Mesenchymal stem cell (in vitro differentiated cells and primary cell): Measurements from ENCODE around the gene DSTN.

ENCODE experiments used
- DNase-seq: peaks from one replicate; pipeline ENCODE4 v3.0.0-alpha.2; 2013
- H2AFZ ChIP-seq: one replicate; pipeline ENCODE4 v1.6.1; 2013; ENCODE audit warnings: low read depth, mild to moderate bottlenecking, control low read depth, inconsistent platforms, low read length, moderate library complexity
- H2AK5ac ChIP-seq: 2 replicates; pipeline ENCODE4 v1.6.1; 2013; ENCODE audit warnings: low read length, moderate library complexity, mild to moderate bottlenecking, inconsistent platforms; ENCODE audit not compliant: severe bottlenecking
- H2BK120ac ChIP-seq: one replicate; pipeline ENCODE4 v1.6.1; 2013; ENCODE audit warnings: low read depth, mild to moderate bottlenecking, inconsistent platforms, low read length, moderate library complexity
- H2BK12ac ChIP-seq, 2 experiments: one replicate each; pipeline ENCODE4 v1.6.1; 2013; ENCODE audit warnings: inconsistent platforms in 2 of 2, low read length in 2 of 2, mild to moderate bottlenecking in 2 of 2, moderate library complexity in 2 of 2, control low read depth in 1 of 2
- H2BK15ac ChIP-seq: one replicate; pipeline ENCODE4 v1.6.1; 2013; ENCODE audit warnings: mild to moderate bottlenecking, low read depth, inconsistent platforms; ENCODE audit not compliant: poor library complexity, severe bottlenecking
- H2BK5ac ChIP-seq: 2 replicates; pipeline ENCODE4 v1.6.1; 2013; ENCODE audit warnings: low read depth, mild to moderate bottlenecking, low read length, control low read depth, inconsistent platforms; ENCODE audit not compliant: poor library complexity, severe bottlenecking
- H3K14ac ChIP-seq, 2 experiments: one replicate each; pipeline ENCODE4 v1.6.1; 2013; ENCODE audit warnings: inconsistent platforms in 2 of 2, low read length in 2 of 2, control low read depth in 1 of 2, mild to moderate bottlenecking in 1 of 2, moderate library complexity in 1 of 2
- H3K18ac ChIP-seq, 2 experiments: one replicate each; pipeline ENCODE4 v1.6.1; 2013; ENCODE audit warnings: inconsistent platforms in 2 of 2, low read length in 2 of 2, control low read depth in 1 of 2, low read depth in 1 of 2, mild to moderate bottlenecking in 1 of 2
- H3K23ac ChIP-seq, 2 experiments: one replicate each; pipeline ENCODE4 v1.6.1; 2013; ENCODE audit warnings: inconsistent platforms in 2 of 2, low read length in 2 of 2, mild to moderate bottlenecking in 2 of 2, moderate library complexity in 2 of 2, control low read depth in 1 of 2
- H3K27ac ChIP-seq: 2 replicates; pipeline ENCODE4 v1.5.1; 2013; ENCODE audit warnings: mild to moderate bottlenecking, moderate library complexity, low read length, control low read depth, inconsistent platforms; ENCODE audit not compliant: poor library complexity, severe bottlenecking
- H3K27me3 ChIP-seq, 2 experiments: 2 replicates each; pipeline versions ENCODE4 v1.6.1 to v1.7.0; 2013; ENCODE audit warnings: low read length in 2 of 2, mild to moderate bottlenecking in 2 of 2, moderate library complexity in 2 of 2, control low read depth in 1 of 2, inconsistent platforms in 1 of 2; ENCODE audit not compliant: control insufficient read depth in 1 of 2, insufficient read depth in 1 of 2
- H3K36me3 ChIP-seq, 2 experiments: 2 replicates each; pipeline versions ENCODE4 v1.6.1 to v1.7.0; 2013; ENCODE audit warnings: low read length in 2 of 2, control low read depth in 1 of 2, inconsistent platforms in 1 of 2, low read depth in 1 of 2, mild to moderate bottlenecking in 1 of 2; ENCODE audit not compliant: insufficient read depth in 2 of 2, control insufficient read depth in 1 of 2
- H3K4ac ChIP-seq, 2 experiments: one replicate each; pipeline ENCODE4 v1.6.1; 2013; ENCODE audit warnings: inconsistent platforms in 2 of 2, low read length in 2 of 2, mild to moderate bottlenecking in 2 of 2, moderate library complexity in 2 of 2, control low read depth in 1 of 2, low read depth in 1 of 2
- H3K4me1 ChIP-seq: 2 replicates; pipeline ENCODE4 v1.6.1; 2013; ENCODE audit warnings: low read depth, low read length, control low read depth; ENCODE audit not compliant: control insufficient read depth, insufficient read depth
- H3K4me2 ChIP-seq: 2 replicates; pipeline ENCODE4 v1.6.1; 2013; ENCODE audit warnings: low read length, mild to moderate bottlenecking, inconsistent platforms; ENCODE audit not compliant: poor library complexity, severe bottlenecking
- H3K4me3 ChIP-seq, 2 experiments: 2 replicates each; pipeline versions ENCODE4 v1.5.1 to v1.7.0; 2013; ENCODE audit warnings: low read length in 2 of 2, mild to moderate bottlenecking in 2 of 2, control low read depth in 1 of 2, low read depth in 1 of 2; ENCODE audit not compliant: insufficient read depth in 1 of 2
- H3K79me1 ChIP-seq: replicated peaks from 2 replicates; pipeline ENCODE4 v1.6.1; 2013; ENCODE audit warnings: mild to moderate bottlenecking, control low read depth, low read length, inconsistent platforms; ENCODE audit not compliant: poor library complexity, severe bottlenecking
- H3K9ac ChIP-seq: 2 replicates; pipeline ENCODE4 v1.7.0; 2013; ENCODE audit warnings: mild to moderate bottlenecking, low read length, moderate library complexity
- H3K9me3 ChIP-seq: 2 replicates; pipeline ENCODE4 v1.7.0; 2013; ENCODE audit warnings: mild to moderate bottlenecking, low read length; ENCODE audit not compliant: control insufficient read depth
- H4K8ac ChIP-seq: one replicate; pipeline ENCODE4 v1.6.1; 2013; ENCODE audit warnings: inconsistent platforms, mild to moderate bottlenecking, low read length, moderate library complexity
- H4K91ac ChIP-seq: one replicate; pipeline ENCODE4 v1.6.1; 2013; ENCODE audit warnings: mild to moderate bottlenecking, low read length, inconsistent platforms
- WGBS: methylation state at CpG from one replicate; pipeline ENCODE4 v1.1.7; 2013; ENCODE audit warnings: mixed read lengths; 5-methylcytosine and 5-hydroxymethylcytosine counted together

DSTN gene

DNA sequence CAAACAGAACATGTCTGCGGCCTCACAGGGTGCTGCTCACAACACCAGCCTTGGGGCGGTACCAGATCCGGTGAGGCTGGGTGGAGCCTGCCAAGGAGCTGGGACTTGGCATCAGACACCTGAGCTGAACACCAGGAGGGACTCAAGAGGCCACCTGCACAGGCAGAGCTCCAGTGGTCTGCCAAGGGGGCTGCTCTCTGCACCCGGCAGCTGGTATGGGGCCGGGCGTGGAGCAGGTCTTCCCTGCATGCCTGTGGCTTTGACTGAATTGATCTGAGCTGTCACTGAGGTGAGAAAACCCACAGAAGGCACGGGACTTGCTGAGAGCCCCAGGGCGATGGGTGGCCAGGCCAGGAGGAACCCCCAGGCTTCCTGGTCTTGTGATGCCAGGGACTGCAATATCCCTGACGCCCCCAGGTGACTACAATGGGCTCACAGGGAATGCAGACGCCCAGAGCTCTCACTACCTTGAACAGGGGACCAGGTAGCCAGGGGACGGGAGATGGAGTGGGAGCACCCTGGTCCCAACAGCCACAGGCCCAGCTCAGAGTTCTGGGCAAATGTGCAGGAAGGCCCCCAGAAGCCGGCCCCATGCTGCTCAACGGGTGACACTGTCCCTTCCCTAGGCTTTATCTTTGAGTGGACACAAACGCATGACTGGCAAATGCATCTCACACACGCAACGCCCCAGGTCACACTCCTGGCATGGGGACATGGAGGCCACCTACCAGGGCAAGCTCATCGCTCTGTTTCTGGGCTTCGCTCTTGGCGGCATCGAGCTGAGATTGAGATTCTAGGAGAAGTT, 48.2 kb downstream of the DSTN start:
- Histone ChIP-seq H2AK5ac (no peak overlapping the region), H3K4me1 (peaks cover 37% of the 10 kb centered on the region), H3K79me1 (peaks cover 56% of the 10 kb centered on the region), H3K4me2 (no peak overlapping the region), H2BK12ac (no peak overlapping the region), H3K9me3 (no peaks in the 10 kb centered on the region), H3K27me3 (no peaks in the 10 kb centered on the region), H3K14ac (no peak overlapping the region), H3K18ac (no peak overlapping the region), H4K8ac (no peak overlapping the region), H3K4ac (no peak overlapping the region), H2BK5ac (no peak overlapping the region), H3K27ac (no peak overlapping the region), H3K9ac (no peak overlapping the region), H3K4me3 (no peak overlapping the region), H3K36me3 (peaks cover 93 to 99% of the 10 kb centered on the region in 2 experiments), H4K91ac (no peak overlapping the region), H2BK15ac (no peak overlapping the region), H2AFZ (no peak overlapping the region), H3K23ac (no peak overlapping the region), H2BK120ac (no peak overlapping the region)
- WGBS, result 93% methylated on average over 20 of the region's 20 CpGs
- DNase-seq, result no peak

DNA sequence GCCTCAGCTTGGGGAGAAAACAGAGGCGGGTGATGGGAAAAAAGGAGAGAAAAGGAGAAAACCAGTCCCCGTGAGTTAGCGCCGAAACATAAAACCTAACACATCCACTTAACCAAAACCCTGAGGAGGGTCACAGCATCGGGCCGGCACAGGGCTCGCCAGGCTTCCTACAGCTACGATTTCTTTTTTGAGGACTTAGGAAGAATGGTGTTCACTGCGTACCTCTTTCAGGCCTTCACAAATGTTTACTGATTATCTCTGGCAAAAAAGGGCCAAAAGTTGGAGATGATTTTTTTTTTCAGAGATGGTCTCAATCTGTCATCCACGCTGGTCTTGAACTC, 48.8 kb downstream of the DSTN start:
- H2AFZ ChIP-seq, result no peak overlapping the region
- peaks cover 31% of the 10 kb centered on the region for H3K4me1 ChIP-seq
- no peak overlapping the region for H3K4me2 ChIP-seq
- H3K36me3 ChIP-seq, result peaks cover 95 to 99% of the 10 kb centered on the region in 2 experiments
- no peak overlapping the region for H3K4me3 ChIP-seq
- peaks cover 57% of the 10 kb centered on the region for H3K79me1 ChIP-seq
- no peak overlapping the region for H3K4ac ChIP-seq
- no peaks in the 10 kb centered on the region for H3K27me3 ChIP-seq
- no peak overlapping the region for H3K18ac ChIP-seq
- no peak overlapping the region for H2BK120ac ChIP-seq
- H4K91ac ChIP-seq, result no peak overlapping the region
- no peaks in the 10 kb centered on the region for H3K9me3 ChIP-seq
- H2AK5ac ChIP-seq, result no peak overlapping the region
- H2BK15ac ChIP-seq, result no peak overlapping the region
- no peak overlapping the region for H3K27ac ChIP-seq
- H2BK5ac ChIP-seq, result no peak overlapping the region
- no peak overlapping the region for H4K8ac ChIP-seq
- H2BK12ac ChIP-seq, result no peak overlapping the region
- H3K23ac ChIP-seq, result no peak overlapping the region
- no peak overlapping the region for H3K14ac ChIP-seq
- H3K9ac ChIP-seq, result no peak overlapping the region
- no peak for DNase-seq
- 97% methylated on average over 7 of the region's 10 CpGs for WGBS

DNA sequence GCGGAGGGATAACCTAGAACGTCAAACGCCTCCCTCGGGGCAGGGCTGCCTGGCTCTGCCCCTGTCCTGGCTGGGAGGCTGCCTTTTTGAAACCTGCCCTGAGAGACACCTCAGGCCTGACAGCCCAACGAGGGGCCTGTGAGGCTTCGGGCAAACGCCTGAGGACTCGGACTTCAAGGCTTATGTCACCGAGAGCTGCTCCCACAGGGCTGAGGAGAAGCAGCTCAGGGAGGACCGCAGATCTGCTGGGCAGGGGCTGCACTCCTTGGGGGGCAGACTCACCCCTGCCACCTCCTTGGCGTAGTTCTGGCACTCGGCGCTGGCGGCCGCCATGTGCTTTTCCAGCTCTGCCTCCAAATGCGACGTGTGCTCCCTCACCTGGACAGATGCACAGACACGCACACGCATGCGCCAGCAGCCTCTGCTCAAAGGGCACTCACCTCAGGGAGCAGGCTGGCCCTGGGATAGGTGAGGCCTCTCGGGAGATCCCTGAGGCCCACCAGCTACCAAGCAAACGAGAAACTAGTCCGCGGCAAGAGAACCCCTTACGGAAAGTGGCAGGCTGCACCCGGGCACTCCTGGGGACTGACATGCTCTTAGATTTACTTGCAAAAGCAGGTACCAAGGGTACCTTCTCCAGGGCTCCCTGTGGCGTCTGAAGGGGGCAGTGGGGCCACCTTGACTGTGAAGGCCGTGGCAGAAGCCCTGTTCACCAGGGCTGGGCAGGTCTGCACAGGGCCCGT, 49.6 kb downstream of the DSTN start:
- H2AK5ac ChIP-seq, result no peak overlapping the region
- H3K36me3 ChIP-seq, result peaks cover 98 to 100% of the 10 kb centered on the region in 2 experiments
- no peak overlapping the region for H3K4ac ChIP-seq
- H2BK120ac ChIP-seq, result no peak overlapping the region
- no peak overlapping the region for H3K23ac ChIP-seq
- no peak overlapping the region for H2BK15ac ChIP-seq
- H3K18ac ChIP-seq, result no peak overlapping the region
- H3K9me3 ChIP-seq, result no peaks in the 10 kb centered on the region
- H3K14ac ChIP-seq, result no peak overlapping the region
- peaks cover 27% of the 10 kb centered on the region for H3K4me1 ChIP-seq
- H3K27me3 ChIP-seq, result no peaks in the 10 kb centered on the region
- no peak overlapping the region for H3K4me3 ChIP-seq
- no peak overlapping the region for H4K8ac ChIP-seq
- no peak overlapping the region for H3K4me2 ChIP-seq
- 89% methylated on average over 29 of the region's 29 CpGs for WGBS
- peaks cover 61% of the 10 kb centered on the region for H3K79me1 ChIP-seq
- no peak for DNase-seq
- no peak overlapping the region for H3K27ac ChIP-seq
- H2BK12ac ChIP-seq, result no peak overlapping the region
- no peak overlapping the region for H2BK5ac ChIP-seq
- no peak overlapping the region for H2AFZ ChIP-seq
- H3K9ac ChIP-seq, result no peak overlapping the region
- H4K91ac ChIP-seq, result peak overlapping the region; percentile 15

DNA sequence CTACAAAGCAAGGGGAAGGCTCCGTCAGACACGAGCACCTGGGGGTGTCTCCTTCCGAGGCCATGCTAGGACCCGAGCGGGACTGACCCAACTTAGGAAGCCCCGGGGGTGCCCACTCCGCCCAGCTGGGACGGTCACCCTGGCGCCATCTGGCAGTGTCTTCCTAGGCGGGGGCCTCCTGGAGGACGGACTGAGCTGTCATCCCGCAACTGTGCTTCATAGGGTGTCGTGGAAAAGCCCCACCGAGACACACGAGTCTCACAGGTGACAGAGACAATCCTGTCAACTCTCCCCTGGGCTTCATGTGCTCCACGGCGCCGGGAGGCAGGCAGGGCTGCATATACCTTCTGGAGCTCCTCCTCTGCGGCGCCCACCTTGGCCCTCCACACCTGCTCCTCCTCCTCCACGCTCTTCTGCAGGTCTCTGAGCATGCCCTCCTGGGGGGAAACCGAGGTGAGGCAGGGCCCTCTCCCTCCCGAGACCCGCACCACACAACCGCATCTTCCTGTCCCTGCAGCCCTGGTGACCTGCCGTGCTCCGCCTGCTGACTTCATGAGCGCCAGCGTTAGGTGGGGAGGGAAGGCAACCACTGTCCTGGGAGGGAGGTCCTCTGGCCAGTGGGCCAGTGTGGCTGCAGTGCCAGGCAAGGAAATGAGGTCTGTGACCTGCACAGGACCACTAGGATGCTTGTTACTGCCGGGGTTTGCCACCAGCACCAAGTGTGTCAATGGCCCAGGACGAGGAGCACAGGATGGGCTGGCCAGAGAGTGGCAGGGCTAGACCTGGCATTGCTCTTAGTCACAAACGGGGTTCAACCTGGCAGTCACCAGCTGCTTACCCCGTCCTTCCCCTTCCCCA, 50.7 kb downstream of the DSTN start:
- DNase-seq, result no peak
- Histone ChIP-seq H2BK5ac (no peak overlapping the region), H3K14ac (no peak overlapping the region)

More for the DNA sequence above, 50.7 kb downstream of the DSTN start:
- H3K4me2 ChIP-seq, result no peak overlapping the region
- H4K8ac ChIP-seq, result no peak overlapping the region
- H3K4me1 ChIP-seq, result peaks cover 20% of the 10 kb centered on the region
- H2BK12ac ChIP-seq, result no peak overlapping the region
- H3K4ac ChIP-seq, result no peak overlapping the region
- no peak overlapping the region for H2BK120ac ChIP-seq
- peaks cover 99 to 100% of the 10 kb centered on the region in 2 experiments for H3K36me3 ChIP-seq
- H3K9ac ChIP-seq, result no peak overlapping the region
- no peak overlapping the region for H2BK15ac ChIP-seq
- H3K4me3 ChIP-seq, result no peak overlapping the region
- no peaks in the 10 kb centered on the region for H3K9me3 ChIP-seq
- WGBS, result 95% methylated on average over 33 of the region's 33 CpGs
- H3K27me3 ChIP-seq, result no peaks in the 10 kb centered on the region
- H3K79me1 ChIP-seq, result peaks cover 63% of the 10 kb centered on the region
- H4K91ac ChIP-seq, result no peak overlapping the region
- H2AFZ ChIP-seq, result no peak overlapping the region
- no peak overlapping the region for H2AK5ac ChIP-seq
- no peak overlapping the region for H3K23ac ChIP-seq
- H3K27ac ChIP-seq, result no peak overlapping the region
- H3K18ac ChIP-seq, result no peak overlapping the region
